Erythroblast (primary cell): Measurements from ENCODE around the gene GTF2E1.

ENCODE experiments used
- GATA1 ChIP-seq: IDR thresholded peaks from 2 replicates; pipeline ENCODE4 v1.6.1; 2011; ENCODE audit warnings: low read depth, mild to moderate bottlenecking, control low read depth, low read length, moderate library complexity
- POLR2A ChIP-seq: IDR thresholded peaks from 2 replicates; pipeline ENCODE4 v1.6.1; 2011; ENCODE audit warnings: mild to moderate bottlenecking, low read length

DNA sequence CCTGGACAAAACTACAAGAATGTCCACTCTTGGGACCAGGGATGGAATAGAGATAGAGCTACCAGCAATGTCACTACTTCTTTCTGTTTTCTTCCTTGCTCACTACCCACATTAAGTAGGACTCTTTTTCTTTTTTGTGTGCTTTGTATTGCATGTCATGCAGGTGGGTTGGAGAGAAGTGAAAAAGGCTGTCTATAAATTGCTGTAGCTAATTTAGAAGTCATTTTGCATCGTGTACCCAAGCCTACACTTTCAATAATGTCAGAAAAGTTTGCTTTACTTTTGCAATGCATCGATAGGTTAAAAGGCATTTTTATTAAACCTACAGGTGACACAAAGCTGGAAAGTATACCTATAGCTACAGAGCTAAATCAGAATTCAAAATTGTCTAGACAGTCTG is 58.9 kb downstream of the GTF2E1 start:
- TF ChIP-seq POLR2A = no peak
- no peak for TF ChIP-seq GATA1
